ENCODE results near the gene TAP1.
A peak's percentile ranks its signal among the peaks of the same experiment; 100 is the strongest.

Gene TAP1

DNA sequence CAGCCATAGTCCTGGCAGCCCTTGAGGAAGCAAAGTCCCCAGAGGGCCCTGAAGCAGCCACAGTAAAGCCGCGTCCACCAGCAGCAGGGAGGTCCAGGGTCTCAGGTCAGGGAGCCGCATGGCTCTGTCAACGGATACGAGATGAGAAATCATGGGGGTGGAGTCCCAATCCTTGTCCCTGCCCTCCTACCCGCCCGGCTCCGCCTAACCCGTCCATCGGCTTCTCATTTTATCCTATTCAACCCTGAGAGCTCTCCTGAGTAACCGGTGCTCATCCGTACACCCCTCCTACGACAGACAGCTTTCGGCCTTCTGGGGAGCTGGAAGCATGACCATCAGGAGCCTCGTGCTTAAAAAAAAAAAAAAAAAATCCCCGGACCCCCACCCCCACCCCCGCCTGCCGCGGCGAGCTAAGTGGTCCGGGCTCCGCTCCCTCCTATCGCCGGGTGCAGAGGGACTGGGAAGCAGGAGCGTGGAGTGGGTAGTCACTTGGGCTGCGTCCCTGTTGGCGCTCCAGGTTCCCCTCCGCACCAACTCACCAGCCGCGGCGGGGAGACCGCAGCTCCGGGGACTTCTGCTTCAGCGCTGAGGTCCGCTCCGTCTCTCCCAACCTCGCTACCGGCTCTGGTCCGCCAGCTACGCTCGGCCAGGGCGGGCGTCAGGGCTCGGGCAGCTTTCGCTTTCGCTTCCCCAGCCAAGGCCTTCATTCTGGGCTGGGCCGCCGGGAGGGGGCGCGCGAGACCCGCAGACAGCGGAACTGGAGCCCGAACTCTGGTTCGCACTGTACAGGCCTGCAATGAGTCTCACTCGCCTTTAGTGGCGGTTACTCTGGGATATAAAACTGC lies 15.2 kb downstream of the TAP1 start, which contains the start of gene TAP2:
Gene TAP2, minus strand, starts transcription at position 626 of the 845 bp plus-strand sequence. Its CDS starts 506 bp downstream, at position 120.
- Histone ChIP-seq H3K4me1 (peaks cover 9% of the 10 kb centered on the region; the same call in 1 of the 2 replicates), H3K9me3 (no peaks in the 10 kb centered on the region), H3K27me3 (peaks cover 7% of the 10 kb centered on the region), H3K36me3 (no peaks in the 10 kb centered on the region), H3K4me3 (ENCODE audit: low read depth, low read length) (peak within 1 kb of the TSS; percentile 78)
- DNase-seq, result peak; percentile 96
- TF ChIP-seq, protein P1, sequence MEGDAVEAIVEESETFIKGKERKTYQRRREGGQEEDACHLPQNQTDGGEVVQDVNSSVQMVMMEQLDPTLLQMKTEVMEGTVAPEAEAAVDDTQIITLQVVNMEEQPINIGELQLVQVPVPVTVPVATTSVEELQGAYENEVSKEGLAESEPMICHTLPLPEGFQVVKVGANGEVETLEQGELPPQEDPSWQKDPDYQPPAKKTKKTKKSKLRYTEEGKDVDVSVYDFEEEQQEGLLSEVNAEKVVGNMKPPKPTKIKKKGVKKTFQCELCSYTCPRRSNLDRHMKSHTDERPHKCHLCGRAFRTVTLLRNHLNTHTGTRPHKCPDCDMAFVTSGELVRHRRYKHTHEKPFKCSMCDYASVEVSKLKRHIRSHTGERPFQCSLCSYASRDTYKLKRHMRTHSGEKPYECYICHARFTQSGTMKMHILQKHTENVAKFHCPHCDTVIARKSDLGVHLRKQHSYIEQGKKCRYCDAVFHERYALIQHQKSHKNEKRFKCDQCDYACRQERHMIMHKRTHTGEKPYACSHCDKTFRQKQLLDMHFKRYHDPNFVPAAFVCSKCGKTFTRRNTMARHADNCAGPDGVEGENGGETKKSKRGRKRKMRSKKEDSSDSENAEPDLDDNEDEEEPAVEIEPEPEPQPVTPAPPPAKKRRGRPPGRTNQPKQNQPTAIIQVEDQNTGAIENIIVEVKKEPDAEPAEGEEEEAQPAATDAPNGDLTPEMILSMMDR (IDR thresholded peaks at IDR 0.05; ENCODE audit: low read depth, low read length), result peak; percentile 91

DNA sequence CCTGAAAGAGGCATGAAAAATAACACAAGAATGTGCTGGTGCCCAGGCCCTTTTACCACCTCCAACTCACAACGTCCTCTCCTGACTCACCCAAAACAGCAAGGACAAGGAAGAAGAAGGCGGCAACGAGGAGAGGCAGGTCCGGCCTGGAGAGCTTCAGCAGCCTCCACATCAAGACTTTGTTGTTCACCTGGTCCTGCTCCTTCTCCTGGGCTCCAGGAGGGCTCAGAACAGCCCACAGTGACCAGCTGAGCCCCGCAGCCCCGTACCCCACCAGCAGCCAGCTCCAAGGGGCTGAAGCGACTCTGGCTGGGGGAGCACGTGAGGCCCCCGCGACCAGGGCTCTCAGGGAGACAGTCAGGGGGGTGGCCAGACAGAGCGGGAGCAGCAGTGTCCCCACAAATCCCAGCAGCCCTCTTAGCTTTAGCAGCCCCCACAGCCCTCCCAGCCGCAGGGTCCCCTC lies 15.8 kb downstream of the TAP1 start:
- Histone ChIP-seq H3K4me3 (ENCODE audit: low read depth, low read length) (peak overlapping the region; percentile 78), H3K27me3 (peaks cover under 1% of the 10 kb centered on the region; the same call in 1 of the 2 replicates), H3K4me1 (peaks cover 9% of the 10 kb centered on the region; the same call in 1 of the 2 replicates), H3K36me3 (no peaks in the 10 kb centered on the region), H3K9me3 (no peaks in the 10 kb centered on the region)
- no peak for DNase-seq
- TF ChIP-seq, protein P1 (IDR thresholded peaks at IDR 0.05; ENCODE audit: low read depth, low read length), result no peak

DNA sequence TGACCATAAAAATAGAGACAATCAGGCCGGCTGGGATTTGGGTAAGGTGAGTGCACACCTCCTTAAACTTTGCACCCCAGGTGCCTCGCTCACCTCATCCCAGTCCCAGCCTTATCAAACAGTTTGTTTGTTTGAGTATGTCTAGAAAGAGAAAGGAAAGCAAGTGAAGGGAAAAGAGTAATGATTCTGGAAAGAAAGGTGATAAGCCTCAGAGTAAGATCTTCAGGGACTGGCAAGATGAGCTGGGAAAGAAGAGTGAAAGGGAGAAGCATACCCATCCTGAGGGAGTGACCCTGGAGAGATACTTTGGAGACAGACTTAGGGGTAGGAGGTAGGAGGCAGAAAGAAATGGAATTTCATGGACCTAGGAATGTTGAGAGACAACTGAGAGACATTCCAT lies 16.6 kb downstream of the TAP1 start:
- peaks cover 9% of the 10 kb centered on the region; the same call in 1 of the 2 replicates for H3K4me1 ChIP-seq
- H3K4me3 ChIP-seq (ENCODE audit: low read depth, low read length), result no peak overlapping the region
- no peaks in the 10 kb centered on the region for H3K9me3 ChIP-seq
- H3K36me3 ChIP-seq, result no peaks in the 10 kb centered on the region
- DNase-seq, result no peak
- no peaks in the 10 kb centered on the region for H3K27me3 ChIP-seq
- TF ChIP-seq, protein P1 (IDR thresholded peaks at IDR 0.05; ENCODE audit: low read depth, low read length), result no peak

DNA sequence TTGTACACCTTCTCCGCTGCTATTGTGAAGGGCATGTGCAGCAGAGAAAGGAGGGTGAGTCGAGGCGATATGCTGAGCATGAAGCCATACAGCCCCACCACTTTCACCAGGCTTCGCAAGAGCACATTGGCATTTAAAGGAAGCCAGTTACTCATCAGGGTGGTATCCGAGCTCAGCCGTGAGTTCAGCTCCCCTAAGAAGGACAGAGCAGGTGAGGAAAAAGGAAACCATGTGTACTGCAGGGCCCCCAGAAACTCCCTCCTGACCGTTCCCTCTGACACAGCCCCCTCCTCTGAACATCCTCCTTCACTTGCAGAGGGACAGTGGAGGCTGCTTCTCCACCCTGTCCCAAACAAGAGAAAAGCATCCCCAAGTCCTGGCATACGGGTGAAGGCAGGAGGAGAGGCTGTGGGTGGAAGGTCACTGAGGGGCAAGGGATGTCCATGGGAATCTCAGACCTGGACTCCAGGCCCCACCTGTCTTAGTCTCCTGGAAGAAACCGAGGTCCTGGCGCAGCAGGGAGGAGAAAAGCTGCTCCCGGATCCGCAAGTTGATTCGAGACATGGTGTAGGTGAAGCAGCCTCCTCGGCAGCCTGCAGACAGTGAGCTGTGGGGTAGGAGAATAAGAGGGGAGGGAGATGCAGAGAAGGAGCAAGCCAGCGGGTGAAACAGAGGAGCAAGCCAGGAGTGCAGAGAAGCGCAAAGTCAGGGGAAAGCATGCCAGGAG lies 18.2 kb downstream of the TAP1 start:
- Histone ChIP-seq H3K4me1 (peaks cover 9% of the 10 kb centered on the region; the same call in 1 of the 2 replicates), H3K36me3 (no peaks in the 10 kb centered on the region), H3K4me3 (ENCODE audit: low read depth, low read length) (no peak overlapping the region), H3K27me3 (no peaks in the 10 kb centered on the region), H3K9me3 (no peaks in the 10 kb centered on the region)
- TF ChIP-seq, protein P1 (IDR thresholded peaks at IDR 0.05; ENCODE audit: low read depth, low read length), result no peak
- no peak for DNase-seq

DNA sequence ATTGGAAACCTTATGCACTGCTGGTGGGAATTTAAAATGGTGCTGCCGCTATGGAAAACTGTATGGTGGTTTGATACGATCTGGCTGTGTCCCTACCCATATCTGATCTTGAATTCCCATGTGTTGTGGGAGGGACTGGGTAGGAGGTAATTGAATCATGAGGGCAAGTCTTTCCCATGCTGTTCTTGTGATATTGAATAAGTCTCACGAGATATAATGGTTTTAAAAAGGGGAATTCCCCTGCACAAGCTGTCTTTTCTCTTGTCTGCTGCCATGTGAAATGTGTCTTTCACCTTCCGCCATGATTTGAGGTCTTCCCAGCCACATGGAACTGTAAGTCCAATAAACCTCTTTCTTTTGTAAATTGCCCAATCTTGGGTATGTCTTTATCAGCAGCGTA lies 19.8 kb downstream of the TAP1 start:
- peaks cover 9% of the 10 kb centered on the region; the same call in 1 of the 2 replicates for H3K4me1 ChIP-seq
- no peaks in the 10 kb centered on the region for H3K27me3 ChIP-seq
- TF ChIP-seq, protein P1 (IDR thresholded peaks at IDR 0.05; ENCODE audit: low read depth, low read length), result no peak
- no peak for DNase-seq
- H3K36me3 ChIP-seq, result no peaks in the 10 kb centered on the region
- no peak overlapping the region for H3K4me3 ChIP-seq (ENCODE audit: low read depth, low read length)
- H3K9me3 ChIP-seq, result no peaks in the 10 kb centered on the region
